Measurements from ENCODE around the gene IL17RA. TPM values are rescaled to one million over a fixed set of nuclear protein-coding genes. Genes with fewer than 3 reads are reported as not detected.

Gene IL17RA
- total and polyA plus RNA-seq, 2 donors (not counting 3 experiments of a cell fraction or from before 2014, with no cell fraction given), result 13.0 to 19.3 TPM

- intact Hi-C loops (cut with micrococcal nuclease), result no loop called here
- CTCF ChIA-PET, result interaction anchor here (0.8 to 3.4 kb wide), 3 partner anchors 13 to 84 kb away, joined by 3 to 10 read pairs (median 3); no protein-coding TSS in a partner anchor
- no peak overlapping the region for H3K27ac ChIP-seq (ENCODE audit: insufficient read depth, low read depth, low read length)
- no peaks in the 10 kb centered on the region for H3K27me3 ChIP-seq (ENCODE audit: control insufficient read depth in 2 of 2, insufficient read depth in 2 of 2, low read length in 2 of 2)
- H2AFZ ChIP-seq (ENCODE audit: low read depth, low read length), result no peak overlapping the region
- H3K4me3 ChIP-seq (replicated peaks in 1 of 3; ENCODE audit: insufficient read depth in 1 of 3, low read depth in 1 of 3, low read length in 3 of 3), result no peak overlapping the region
- no peak overlapping the region for H3K9ac ChIP-seq (replicated peaks; ENCODE audit: extremely low read depth, insufficient read depth, low read length)
- H3K4me1 ChIP-seq (ENCODE audit: control insufficient read depth, extremely low read depth, insufficient read depth, low read length), result peaks cover 18% of the 10 kb centered on the region
- POLR2A ChIA-PET, result no interaction called here
- dilution Hi-C loops (cut with MboI; ENCODE audit: extremely low pct_ligation_motif_present, low sequenced_read_pairs), result no loop called here
- TF ChIP-seq POLR2A (IDR thresholded peaks at IDR 0.05; ENCODE audit: low read depth, low read length) (no peak), GATA2 (IDR thresholded peaks at IDR 0.05; ENCODE audit: insufficient read depth, insufficient read length, low read depth, low read length) (no peak), MAX (IDR thresholded peaks at IDR 0.05; ENCODE audit: insufficient read depth, insufficient read length) (no peak), POLR2AphosphoS5 (IDR thresholded peaks at IDR 0.05; ENCODE audit: insufficient read depth, low read depth, low read length) (no peak), EZH2 (IDR thresholded peaks at IDR 0.05; ENCODE audit: borderline replicate concordance, low read depth, low read length, severe bottlenecking) (no peak), JUN (IDR thresholded peaks at IDR 0.05; ENCODE audit: borderline replicate concordance, insufficient read depth, insufficient read length, low read depth) (no peak), MYC (IDR thresholded peaks at IDR 0.05; ENCODE audit: low read depth, low read length) (no peak), FOS (IDR thresholded peaks at IDR 0.05; ENCODE audit: borderline replicate concordance, insufficient read depth, low read length) (no peak)
- TF ChIP-seq, protein P1, sequence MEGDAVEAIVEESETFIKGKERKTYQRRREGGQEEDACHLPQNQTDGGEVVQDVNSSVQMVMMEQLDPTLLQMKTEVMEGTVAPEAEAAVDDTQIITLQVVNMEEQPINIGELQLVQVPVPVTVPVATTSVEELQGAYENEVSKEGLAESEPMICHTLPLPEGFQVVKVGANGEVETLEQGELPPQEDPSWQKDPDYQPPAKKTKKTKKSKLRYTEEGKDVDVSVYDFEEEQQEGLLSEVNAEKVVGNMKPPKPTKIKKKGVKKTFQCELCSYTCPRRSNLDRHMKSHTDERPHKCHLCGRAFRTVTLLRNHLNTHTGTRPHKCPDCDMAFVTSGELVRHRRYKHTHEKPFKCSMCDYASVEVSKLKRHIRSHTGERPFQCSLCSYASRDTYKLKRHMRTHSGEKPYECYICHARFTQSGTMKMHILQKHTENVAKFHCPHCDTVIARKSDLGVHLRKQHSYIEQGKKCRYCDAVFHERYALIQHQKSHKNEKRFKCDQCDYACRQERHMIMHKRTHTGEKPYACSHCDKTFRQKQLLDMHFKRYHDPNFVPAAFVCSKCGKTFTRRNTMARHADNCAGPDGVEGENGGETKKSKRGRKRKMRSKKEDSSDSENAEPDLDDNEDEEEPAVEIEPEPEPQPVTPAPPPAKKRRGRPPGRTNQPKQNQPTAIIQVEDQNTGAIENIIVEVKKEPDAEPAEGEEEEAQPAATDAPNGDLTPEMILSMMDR (IDR thresholded peaks at IDR 0.05; ENCODE audit: extremely low read depth in 1 of 2, insufficient read depth in 1 of 2, low read depth in 1 of 2, low read length in 2 of 2), result no peak
- DNase-seq (ENCODE audit: low read depth, low spot score) (no peak), FAIRE-seq (peak; percentile 47)
- peaks cover 19% of the 10 kb centered on the region for H3K79me2 ChIP-seq (ENCODE audit: control insufficient read depth, insufficient read depth, low read length)
- H3K9me3 ChIP-seq (replicated peaks; ENCODE audit: control insufficient read depth, insufficient read depth, low read length), result no peaks in the 10 kb centered on the region
- H3K36me3 ChIP-seq (ENCODE audit: control insufficient read depth in 2 of 2, extremely low read depth in 1 of 2, insufficient read depth in 2 of 2, low read length in 2 of 2), result no peaks in the 10 kb centered on the region
- peaks cover 2% of the 10 kb centered on the region for H4K20me1 ChIP-seq (replicated peaks; ENCODE audit: control insufficient read depth, extremely low read depth, insufficient read depth, low read length)
- BruUV-seq (replicated peaks), result no TSS peak
- H3K9me1 ChIP-seq (replicated peaks; ENCODE audit: control insufficient read depth, extremely low read depth, insufficient read depth, low read length), result no peaks in the 10 kb centered on the region
- H3K4me2 ChIP-seq (ENCODE audit: insufficient read depth, low read length), result no peak overlapping the region
Measured at GRCh38 chr22:17087498-17088131, 2.8 kb downstream of the IL17RA start.
